Measurements from ENCODE around the gene CRIP1.

CRIP1 gene

DNA sequence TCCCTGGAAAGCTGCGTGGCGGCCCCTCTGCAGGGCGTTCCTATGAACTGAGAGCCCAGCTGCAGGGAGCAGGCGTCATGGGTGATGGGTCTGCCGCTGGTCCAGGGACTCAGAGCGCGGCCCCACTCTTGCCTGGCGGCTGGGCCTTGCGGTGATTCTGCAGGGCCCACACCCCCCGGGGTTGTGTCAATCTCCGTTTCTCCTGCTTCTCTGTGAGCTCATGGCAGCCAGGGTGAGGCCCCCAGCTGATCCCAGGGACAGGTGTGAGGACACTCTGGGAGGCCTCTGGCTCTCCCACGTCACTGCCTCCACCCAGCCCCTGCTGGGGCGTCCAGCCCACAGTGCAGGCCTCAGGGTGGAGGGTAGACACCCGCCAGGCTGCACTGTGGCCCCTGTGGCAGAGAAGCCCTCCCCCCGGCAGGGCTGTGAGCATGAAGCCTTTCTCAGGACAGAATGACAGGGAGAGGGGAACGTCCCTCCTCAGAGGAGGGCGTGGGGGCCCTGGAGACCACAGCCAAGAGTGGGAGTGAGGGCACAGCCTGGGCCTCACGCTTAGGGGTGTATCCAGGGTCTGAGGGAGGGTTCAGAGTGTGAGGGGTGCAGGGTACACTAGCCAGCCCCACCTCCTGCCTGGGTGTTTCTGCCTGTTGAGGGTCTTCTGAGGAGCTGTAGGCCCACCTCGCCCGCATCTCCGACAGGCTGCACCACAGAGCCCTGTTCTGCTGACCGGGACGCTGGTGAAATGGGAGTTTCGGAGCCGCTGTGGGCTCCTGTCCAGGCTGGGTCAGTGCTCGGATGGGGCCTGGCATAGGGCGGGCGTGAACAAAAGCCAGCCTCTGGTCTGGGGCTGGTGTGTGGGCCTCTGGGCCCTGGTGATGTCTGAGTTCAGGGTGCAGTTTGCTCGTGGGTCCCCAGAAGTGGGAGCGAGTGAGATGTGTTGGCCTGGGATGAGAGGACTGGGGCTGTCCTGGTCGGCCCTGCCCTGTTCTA lies 38.7 kb upstream of the CRIP1 start:
- DNase-seq (ENCODE audit: low spot score), result no peak
- TF ChIP-seq, protein P1, sequence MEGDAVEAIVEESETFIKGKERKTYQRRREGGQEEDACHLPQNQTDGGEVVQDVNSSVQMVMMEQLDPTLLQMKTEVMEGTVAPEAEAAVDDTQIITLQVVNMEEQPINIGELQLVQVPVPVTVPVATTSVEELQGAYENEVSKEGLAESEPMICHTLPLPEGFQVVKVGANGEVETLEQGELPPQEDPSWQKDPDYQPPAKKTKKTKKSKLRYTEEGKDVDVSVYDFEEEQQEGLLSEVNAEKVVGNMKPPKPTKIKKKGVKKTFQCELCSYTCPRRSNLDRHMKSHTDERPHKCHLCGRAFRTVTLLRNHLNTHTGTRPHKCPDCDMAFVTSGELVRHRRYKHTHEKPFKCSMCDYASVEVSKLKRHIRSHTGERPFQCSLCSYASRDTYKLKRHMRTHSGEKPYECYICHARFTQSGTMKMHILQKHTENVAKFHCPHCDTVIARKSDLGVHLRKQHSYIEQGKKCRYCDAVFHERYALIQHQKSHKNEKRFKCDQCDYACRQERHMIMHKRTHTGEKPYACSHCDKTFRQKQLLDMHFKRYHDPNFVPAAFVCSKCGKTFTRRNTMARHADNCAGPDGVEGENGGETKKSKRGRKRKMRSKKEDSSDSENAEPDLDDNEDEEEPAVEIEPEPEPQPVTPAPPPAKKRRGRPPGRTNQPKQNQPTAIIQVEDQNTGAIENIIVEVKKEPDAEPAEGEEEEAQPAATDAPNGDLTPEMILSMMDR (IDR thresholded peaks at IDR 0.05; ENCODE audit: extremely low read depth, missing control alignments), result no peak

DNA sequence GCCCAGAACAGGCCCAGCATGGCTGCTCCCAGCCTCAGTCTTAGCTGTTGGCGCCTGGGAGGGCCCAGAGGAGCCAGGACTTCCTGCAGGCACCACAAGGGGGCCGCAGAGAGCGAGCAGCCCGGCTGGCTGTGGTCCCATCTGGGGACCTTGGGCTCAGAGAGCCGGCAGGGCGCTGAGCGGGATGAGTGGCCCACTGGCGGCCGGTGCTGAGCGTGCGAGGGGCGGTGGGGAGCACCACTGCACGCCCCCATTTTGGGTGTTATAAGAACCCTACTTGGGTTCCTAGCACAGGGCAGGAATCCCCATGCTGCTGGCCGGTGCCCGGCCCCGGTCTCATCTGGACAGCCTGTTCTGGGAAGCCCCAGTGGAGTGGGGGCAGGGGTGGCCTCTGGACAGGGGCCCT lies 38.0 kb upstream of the CRIP1 start:
- peak; percentile 89 for DNase-seq (ENCODE audit: low spot score)
- TF ChIP-seq, protein P1 (IDR thresholded peaks at IDR 0.05; ENCODE audit: extremely low read depth, missing control alignments), result peak; percentile 74

DNA sequence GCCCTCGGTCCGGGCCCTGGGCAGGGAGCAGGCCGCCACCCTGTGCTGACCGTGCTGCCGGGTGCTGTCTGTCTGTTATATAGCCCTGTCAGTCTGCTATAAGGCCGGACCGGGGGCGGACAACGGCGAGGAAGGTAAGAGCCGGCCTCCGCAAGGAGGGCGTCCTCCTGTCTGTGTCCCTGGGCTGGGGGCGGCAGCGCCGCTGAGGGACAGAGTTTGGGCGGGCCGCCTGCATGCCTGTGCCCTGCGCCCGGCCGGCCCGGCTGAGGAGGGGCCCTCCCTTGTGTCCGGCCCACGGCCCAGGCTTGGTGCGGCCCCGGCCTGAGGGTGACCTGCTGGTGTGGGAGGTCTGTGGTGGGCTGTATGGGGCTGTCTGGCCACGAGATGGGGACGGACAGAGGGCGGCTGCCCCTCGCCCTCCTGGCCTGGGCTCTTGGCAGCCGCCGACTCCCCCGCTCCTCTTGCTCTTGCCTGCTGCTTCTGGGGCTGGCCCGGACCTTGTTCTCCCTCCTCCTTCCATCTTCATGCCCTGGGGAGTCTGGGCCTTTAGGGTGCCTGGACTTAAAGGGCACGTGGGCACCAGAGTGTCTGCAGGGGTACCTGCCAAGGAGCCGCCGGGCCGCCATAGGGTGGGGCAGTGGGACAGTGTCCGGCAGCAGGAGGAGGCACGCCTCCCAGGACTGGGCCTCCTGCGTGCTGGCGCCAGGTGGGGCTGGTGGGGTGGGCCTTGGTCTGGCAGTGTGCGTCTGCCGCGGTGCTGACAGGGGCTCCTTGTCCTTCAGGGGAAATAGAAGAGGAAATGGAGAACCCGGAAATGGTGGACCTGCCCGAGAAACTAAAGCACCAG lies 37.2 kb upstream of the CRIP1 start:
- DNase-seq (ENCODE audit: low spot score), result no peak
- TF ChIP-seq, protein P1 (IDR thresholded peaks at IDR 0.05; ENCODE audit: extremely low read depth, missing control alignments), result no peak

DNA sequence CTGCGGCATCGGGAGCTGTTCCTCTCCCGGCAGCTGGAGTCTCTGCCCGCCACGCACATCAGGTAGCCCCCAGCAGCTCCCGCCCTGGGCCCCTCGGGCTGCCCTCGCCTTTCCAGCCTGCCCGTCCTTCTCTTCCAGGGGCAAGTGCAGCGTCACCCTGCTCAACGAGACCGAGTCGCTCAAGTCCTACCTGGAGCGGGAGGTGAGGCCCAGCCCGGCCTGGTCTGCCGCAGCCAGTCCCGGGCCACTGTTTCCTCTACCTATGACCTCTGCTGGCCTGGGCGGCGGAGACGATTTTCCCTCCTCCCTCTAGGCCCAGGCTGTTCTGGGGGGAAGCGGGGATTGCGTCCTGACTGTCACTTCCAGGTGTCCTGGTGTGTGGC lies 36.6 kb upstream of the CRIP1 start:
- DNase-seq (ENCODE audit: low spot score), result no peak
- TF ChIP-seq, protein P1 (IDR thresholded peaks at IDR 0.05; ENCODE audit: extremely low read depth, missing control alignments), result no peak

DNA sequence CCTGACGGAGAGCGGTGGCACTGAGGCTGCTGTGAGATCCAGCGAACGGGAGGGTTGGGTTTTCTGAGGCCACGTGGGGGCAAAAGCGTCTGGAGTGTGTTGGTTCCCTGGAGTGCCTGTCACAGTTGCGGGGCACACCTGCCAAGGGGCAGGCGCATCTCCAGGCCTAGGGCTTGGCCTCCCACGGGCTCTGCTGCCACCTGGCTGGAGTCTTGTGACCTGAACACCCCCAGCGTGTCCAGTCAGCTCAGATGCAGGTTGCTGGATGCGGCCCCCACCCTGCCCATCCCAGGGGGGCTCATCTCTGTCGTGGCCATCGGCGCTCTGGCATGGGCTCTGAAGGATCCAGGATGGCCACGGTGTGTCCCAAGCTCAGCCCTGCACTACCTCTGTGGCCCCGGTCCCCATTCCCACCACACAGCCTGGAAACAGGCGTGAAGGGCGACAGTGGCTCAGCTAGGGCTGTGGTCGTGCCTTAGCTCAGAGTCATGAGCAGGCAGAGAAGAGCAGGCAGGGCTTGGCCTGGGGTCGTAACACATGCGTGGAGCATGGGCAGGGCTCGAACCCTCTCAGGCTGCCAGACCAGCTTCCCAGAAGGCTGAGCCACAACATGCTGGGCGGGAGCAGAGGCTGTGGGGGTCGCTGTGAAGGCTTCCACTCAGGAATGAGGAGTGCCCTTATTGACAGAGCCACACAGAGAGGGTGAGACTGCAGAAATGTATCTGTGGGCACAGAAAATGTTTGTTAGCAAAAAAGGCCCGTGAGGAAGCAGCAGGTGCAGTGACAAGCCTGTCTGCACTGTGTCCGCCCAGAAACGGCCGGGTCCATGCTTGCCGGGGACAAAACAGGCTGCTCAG lies 35.6 kb upstream of the CRIP1 start:
- DNase-seq (ENCODE audit: low spot score), result no peak
- TF ChIP-seq, protein P1 (IDR thresholded peaks at IDR 0.05; ENCODE audit: extremely low read depth, missing control alignments), result no peak

DNA sequence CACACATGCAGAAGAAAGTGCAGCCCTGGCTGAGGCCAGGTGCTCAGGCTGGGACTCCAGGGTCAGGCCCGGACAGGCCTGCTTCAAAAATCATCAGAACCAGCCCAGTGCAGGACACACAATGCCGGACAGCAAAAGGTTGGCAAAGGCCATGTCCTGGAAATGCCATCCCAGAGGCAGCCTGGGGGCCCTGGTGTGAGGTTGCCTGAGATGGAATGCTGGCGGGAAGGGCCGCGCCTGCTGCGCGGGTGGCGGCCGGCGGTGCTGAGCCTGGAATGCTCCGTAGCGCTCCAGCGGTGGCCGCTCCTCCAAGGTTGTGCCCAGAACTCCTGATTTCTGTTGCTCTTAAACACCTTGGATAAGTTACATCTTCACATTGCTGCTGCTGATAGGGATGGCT lies 33.7 kb upstream of the CRIP1 start:
- DNase-seq (ENCODE audit: low spot score), result no peak
- TF ChIP-seq, protein P1 (IDR thresholded peaks at IDR 0.05; ENCODE audit: extremely low read depth, missing control alignments), result no peak
